HG02973 (cell line): Measurements from ENCODE around the gene TMPRSS4.

ENCODE experiments used
- ATAC-seq: cut with Tn5 transposase; IDR thresholded peaks from one replicate; pipeline ENCODE4 v1.9.1; 2021; ENCODE audit warnings: moderate library complexity; ENCODE audit not compliant: unreplicated experiment

Gene TMPRSS4

DNA sequence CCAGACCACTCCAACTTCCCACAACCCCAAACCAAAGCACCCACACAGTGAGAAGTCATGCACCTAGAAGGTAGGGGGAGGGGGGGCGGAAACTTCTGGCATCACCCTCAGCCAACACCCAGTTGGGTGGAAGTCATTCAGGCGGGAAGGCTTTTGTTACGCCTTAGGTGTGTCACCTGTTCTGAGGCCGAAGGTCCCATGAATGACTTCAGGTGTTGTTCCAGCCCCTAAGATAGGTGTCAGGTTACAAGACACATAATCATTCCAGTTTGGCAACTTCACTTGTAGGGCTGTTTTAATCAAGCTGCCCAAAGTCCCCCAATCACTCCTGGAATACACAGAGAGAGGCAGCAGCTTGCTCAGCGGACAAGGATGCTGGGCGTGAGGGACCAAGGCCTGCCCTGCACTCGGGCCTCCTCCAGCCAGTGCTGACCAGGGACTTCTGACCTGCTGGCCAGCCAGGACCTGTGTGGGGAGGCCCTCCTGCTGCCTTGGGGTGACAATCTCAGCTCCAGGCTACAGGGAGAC is at the start of gene TMPRSS4:
TSS of gene TMPRSS4 (plus strand) at position 325 of the 528 bp plus-strand sequence. CDS start 225 bp downstream, outside the sequence.
- ATAC-seq = no peak

DNA sequence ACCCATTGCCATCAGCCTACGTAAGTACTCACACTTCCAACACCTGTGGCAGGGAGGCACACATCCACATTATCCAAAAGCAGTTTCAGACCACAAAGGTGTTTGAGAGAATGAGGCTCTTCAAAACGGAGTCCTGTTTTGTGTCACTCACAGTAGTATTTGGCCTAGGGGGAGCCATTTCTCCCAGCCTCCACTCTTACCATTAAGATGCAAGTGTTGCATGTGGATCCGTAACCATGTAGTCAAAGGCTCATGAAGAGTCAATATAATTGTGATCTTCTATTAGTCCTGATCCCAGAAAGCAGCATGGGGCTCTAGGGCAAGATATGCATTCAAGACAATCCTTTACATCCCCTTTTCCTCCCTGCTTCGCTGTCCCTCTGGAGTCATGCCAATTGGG is 49.2 kb upstream of the TMPRSS4 start:
- no peak for ATAC-seq

- ATAC-seq = no peak
Observed at GRCh38 chr11:118028626-118029025, 48.3 kb upstream of the TMPRSS4 start.

DNA sequence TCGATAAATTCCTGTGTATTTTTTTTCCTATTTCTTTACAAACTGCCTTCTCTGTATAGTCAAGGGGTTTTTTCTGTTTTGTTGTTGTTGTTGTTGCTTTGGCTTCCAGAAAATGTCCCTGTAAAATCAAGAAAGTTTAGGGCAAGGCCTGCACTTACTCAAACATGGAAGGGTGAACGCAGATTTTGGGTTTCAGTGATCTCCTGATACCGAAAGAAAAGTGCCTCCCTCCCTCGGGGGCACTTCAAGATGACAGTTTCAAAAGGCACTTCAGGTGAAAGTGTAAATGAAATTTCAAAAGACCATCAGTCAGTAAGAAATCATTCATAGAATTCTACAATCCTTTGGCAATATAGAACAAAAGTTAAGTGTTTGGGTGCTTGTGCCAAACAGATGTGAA is 43.4 kb upstream of the TMPRSS4 start:
- ATAC-seq = no peak

- no peak for ATAC-seq
Observed at GRCh38 chr11:118042141-118042540, 34.7 kb upstream of the TMPRSS4 start.

DNA sequence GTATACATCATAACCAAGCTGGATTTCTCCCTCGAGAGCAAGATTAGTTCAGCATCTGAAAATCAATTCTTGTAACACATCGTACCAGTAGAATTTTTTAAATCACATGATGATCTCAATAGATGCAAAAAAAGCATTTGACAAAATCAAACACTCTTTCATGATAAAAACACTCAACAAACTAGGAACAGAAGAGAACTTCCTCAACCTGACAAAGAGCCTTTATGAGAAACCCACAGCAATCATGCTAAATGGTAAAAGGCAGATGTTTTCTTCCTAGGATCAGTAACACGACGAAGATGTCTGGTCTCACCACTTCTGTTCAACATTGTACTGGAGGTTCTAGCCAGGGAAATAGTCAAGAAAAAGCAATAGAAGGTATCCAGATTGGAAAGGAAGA is 34.1 kb upstream of the TMPRSS4 start:
- ATAC-seq = no peak

DNA sequence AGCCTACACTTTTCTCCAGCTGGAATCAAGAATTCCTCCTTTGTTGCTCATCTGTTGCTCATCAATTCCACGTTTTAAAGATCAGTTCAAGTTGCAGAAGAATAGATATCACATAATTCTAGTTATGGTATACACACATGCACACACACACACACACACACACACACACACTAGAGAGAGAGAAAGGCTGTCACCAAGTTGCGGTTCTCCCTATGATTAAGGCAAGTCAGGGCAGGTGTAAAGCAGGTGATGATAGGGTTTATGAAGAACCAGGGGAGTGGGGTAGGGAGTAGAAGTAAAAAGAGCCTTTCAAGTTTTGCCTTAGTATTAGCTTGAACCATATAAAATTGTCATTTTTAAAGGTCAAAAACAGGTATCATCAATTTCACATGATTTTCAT is 31.7 kb upstream of the TMPRSS4 start:
- ATAC-seq = no peak

- no peak for ATAC-seq
Observed at GRCh38 chr11:118046051-118046963, 30.6 kb upstream of the TMPRSS4 start.

- ATAC-seq = no peak
Observed at GRCh38 chr11:118046964-118047700, 29.7 kb upstream of the TMPRSS4 start.

DNA sequence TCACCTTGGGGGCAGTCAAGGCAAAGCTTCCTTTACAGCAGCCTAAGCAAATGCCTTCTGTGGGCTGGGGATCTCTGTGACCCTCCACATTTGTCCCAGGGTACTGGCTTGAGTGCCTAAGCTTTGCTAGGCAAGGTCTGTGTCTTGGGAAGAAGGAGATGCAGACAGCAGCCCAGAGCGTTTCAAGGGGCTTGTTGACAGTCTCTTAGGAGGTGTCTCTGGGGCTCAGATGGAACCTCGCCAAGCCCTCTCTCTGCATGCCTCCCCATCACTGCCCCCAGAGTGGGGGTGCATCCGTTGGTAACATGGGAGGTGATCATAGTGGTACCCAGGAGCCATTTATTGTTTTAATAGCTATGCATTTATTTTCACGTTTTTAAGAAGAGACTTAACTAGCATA is 29.1 kb upstream of the TMPRSS4 start:
- no peak for ATAC-seq

GRCh38 chr11:118048472-118049370 is 28.2 kb upstream of the TMPRSS4 start:
- ATAC-seq = no peak

DNA sequence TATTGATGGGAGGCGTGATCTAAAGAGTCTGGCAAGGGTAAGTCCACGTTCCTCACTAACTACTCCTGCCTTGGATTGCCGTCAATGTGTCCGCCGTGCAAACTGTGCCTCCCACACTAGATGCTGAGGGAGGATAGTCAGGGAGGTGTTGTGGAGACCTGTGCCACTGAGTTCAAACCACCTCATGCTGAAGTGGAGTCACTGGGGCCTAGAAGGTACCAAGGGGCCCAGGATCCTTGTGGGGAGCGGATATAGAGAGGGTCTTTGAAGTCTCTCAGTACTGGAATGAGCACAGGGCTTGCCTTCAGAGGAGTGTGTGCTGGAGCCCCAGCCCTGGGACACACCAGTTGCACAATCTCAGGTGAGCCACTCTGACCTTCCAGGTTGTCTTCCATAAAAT is 27.1 kb upstream of the TMPRSS4 start:
- ATAC-seq = no peak

DNA sequence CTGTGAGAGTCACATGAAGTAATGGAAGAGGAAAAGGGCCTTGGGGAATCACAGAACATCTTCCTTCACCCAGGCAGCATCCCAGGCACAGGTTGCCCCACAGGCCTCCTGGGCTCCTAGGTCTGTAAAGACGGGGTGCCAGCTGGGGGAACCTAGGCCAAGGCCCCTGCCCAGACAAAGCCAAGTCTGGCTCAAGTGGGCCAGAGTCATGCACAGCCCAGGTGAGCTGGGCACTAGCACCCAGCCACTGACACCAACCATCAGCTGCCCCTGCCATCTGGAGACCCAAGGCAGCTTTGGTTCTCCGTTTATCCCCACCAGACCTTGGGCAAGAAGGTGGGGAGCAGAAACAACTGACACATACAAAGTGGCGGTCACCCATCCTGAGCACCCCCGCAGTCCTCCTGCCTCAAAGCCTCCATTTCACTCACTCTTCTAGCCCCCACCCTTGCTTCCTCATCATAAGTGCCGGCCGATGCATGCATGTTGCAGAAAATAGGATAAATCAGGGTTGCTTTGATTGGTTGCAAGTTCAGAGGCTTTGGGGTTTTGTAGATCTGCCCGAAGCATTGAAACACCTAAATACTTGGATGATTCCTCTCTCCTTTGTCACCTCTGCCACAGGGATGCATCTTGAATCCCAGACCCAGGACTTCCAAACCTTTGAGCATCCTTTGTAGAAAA is 26.5 kb upstream of the TMPRSS4 start:
- no peak for ATAC-seq

DNA sequence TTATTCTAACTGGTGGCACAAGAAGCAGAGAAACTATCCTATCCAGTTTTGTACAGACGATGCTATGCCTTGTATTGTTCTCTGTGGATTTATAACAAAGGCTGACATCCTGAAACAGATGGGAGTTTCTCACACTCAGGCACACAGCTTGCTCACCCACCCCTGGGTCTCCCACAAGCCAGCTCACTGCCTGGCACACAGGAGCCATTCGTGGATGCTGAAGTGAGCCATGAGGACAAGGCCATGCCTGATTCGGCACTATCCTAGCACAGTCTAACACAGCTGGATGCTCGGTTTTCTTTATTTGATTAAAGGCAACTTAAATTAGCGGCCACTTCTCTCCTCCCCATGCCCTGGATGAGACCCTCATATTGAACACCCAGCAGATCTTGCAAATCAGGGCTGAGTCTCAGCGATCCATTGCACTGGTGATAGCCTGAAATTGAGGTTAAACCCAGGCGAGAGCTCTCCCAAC is 25.7 kb upstream of the TMPRSS4 start:
- ATAC-seq = no peak

DNA sequence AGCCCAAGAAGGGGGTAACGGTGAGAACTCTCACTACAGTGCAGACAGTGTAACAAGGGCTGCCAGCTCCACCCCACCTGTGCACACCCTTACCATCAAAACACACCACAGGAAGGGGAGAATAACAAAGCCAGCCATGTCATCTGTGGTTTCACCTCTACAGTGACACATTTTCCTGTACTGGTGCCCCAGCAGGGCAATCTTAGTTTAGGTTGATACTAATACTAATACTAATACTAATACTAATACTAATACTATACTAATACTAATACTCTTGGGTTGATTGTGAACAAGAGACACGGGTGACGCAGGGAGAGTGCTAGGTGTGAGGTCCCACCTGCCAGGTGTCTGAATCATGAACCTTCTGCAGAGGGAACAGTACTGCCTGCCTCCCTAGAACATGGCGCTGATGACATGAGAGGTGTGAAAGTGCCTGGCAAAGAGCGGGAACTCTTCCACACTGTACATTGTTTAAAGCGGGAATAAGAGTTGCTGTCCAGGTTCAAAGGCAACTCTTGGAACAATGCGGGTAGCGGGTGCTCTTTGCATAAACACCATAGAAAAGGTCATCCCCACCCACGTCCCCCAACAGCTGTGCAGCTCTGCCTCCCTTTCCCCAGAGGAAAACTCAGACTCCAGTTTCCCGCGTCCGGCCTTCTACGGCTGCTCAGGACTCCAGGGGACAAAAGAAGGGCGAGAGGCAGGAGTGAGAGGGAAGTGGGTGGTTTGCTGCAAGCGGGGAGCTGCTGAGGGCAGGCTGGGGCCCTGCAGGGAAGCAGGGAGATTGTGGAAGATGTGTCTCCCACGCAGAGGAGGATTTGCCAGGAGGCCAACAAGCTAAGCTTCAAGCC is 25.0 kb upstream of the TMPRSS4 start:
- ATAC-seq = peak; percentile 57

DNA sequence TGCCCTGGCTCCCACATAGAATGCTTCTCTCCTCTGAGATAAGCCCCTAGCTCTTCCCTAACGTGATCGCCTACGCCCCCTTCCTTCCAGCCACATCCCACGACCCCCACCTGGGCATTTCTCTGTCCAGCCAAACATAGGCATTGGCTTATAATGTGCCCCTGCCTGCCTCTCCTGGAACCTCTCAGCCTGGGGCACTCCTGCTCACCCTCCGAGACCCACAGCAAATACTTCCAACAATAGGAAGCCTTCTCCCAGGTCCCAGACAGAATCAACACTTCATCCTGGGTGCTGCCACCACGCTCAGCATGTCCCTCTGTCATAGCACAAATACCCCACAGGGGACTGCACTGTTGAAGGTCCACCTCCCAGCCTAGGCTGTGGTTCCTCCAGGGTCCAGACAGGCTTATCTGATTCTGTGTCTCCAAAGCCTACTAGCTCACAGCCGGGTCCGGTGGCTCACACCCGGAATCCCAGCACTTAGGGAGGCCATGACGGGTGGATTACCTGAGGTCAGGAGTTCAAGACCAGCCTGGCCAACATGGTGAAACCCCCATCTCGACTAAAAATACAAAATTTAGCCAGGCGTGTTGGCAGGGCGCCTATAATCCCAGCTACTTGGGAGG is 24.2 kb upstream of the TMPRSS4 start:
- ATAC-seq = no peak

GRCh38 chr11:118054712-118055640 is 21.9 kb upstream of the TMPRSS4 start:
- ATAC-seq = no peak

GRCh38 chr11:118055966-118056365 is 20.9 kb upstream of the TMPRSS4 start:
- ATAC-seq = no peak
